ENCODE measurements around the gene CRYBG1.

DNA sequence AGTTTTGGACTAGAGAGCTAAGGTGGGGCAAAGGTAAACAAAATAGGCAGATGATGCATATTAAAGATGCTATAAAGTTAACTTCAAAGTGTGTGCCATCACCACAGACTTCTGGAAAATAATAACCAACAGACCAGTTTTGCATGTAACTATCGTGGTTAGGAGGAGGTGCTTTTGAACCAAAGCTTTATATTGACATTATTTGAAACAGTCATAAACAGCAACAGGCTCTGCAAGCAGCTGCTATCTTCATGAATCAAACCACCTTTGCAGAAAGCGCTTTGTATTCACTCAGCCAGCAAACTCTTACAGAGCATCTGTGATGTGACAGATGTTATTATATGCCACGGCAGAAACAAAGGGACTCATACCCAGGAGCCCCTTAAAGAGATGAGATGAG lies 81.9 kb downstream of the CRYBG1 start:
- TF ChIP-seq, protein P1, sequence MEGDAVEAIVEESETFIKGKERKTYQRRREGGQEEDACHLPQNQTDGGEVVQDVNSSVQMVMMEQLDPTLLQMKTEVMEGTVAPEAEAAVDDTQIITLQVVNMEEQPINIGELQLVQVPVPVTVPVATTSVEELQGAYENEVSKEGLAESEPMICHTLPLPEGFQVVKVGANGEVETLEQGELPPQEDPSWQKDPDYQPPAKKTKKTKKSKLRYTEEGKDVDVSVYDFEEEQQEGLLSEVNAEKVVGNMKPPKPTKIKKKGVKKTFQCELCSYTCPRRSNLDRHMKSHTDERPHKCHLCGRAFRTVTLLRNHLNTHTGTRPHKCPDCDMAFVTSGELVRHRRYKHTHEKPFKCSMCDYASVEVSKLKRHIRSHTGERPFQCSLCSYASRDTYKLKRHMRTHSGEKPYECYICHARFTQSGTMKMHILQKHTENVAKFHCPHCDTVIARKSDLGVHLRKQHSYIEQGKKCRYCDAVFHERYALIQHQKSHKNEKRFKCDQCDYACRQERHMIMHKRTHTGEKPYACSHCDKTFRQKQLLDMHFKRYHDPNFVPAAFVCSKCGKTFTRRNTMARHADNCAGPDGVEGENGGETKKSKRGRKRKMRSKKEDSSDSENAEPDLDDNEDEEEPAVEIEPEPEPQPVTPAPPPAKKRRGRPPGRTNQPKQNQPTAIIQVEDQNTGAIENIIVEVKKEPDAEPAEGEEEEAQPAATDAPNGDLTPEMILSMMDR (optimal IDR thresholded peaks at IDR 0.05 in 1 of 3, IDR thresholded peaks at IDR 0.05 in 1 of 3, conservative IDR thresholded peaks at IDR 0.05 in 1 of 3; ENCODE audit: extremely low read depth in 1 of 3, insufficient read depth in 2 of 3, low read length in 3 of 3): no peak
- TF ChIP-seq EZH2 (IDR thresholded peaks at IDR 0.05; ENCODE audit: low read length): no peak
